Spleen (tissue), 7 donors: Measurements from ENCODE around the gene CCDC181.

ENCODE experiments used
- CTCF ChIP-seq, 11 experiments: fragments of 200-600 bp in 7 of 11; fragments of 450-650 bp in 4 of 11; sonication (generic) in 4 of 11; IDR thresholded peaks in 8 of 11; conservative IDR thresholded peaks in 3 of 11; 1 replicate in 7 of 11; 2 replicates in 4 of 11; pipeline versions ENCODE4 v1.4.0 to v1.8.0; 2016 to 2021; ENCODE audit warnings: antibody characterized with exemption in 11 of 11, inconsistent platforms in 4 of 11, mild to moderate bottlenecking in 1 of 11
- POLR2A ChIP-seq, 3 donors: fragments of 450-650 bp; IDR thresholded peaks; one replicate each; pipeline ENCODE4 v1.5.1; 2017; ENCODE audit warnings: antibody characterized with exemption in 3 of 3, mild to moderate bottlenecking in 1 of 3
- donor health status: DM: no; HTN: no; CAD: no; lungs with moderate emphysema.
- donor health status: DM: no; HTN: no; CAD: no.
- donor health status: DM: no; HTN: no; CAD: no.

DNA sequence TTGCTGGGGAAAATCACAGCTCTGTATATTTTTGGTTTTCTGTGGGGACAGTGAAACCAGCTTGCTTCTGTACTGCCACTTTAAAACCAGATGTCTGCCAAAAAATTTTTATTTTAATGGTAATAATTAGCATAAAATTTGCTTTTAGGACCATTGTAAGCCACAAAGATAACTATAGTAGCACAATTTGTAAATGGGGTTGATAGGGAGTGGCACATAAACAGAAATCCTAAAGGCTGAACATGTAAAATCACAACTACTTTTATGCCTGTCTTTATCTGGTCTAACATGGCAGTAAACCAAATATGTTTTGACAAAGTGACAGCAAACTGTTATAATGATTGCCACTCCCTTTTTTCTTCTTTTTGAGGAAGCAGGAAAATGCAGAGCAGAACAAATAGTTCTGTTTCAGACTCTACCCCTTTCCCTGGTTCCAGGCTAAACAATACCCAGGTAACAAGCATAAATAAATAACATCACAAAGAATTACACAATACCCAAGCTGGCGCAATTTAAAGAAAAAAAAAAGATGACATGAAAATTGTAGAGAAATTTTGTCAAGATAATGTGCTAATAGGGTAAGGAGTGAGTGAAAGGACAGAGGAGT lies 24.0 kb upstream of the CCDC181 start:
- no peak for TF ChIP-seq POLR2A (IDR thresholded peaks at IDR 0.05)
- TF ChIP-seq CTCF (IDR thresholded peaks at IDR 0.05 in 8 of 11, conservative IDR thresholded peaks at IDR 0.05 in 3 of 11): no peak
